SIG-M5 (cell line): ENCODE measurements around the gene TAGLN2.
A peak's percentile ranks its signal among the peaks of the same experiment; 100 is the strongest.

Experiments
- DNase-seq: peaks from one replicate; lab custom pipeline; 2025; lab: John Stamatoyannopoulos, UW

Gene TAGLN2

DNA sequence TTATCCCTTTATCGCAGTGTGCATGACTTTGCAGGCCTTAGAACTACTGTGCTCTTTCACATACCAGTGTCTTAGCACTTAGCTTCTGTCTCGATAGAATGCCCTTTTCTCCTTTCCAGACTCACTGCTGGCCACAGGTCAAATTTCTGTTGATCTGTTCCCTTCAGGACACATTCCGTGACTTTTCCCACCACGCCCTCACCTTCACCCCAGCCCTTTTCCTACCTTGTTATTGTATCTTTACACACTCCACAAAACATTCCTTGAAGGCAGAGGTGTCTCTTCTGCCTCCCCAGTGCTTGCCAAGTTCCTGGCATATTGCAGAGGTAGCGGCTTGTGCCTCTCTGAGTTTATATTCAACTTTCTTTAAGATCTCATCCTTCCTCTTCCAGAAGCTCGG lies 23.8 kb upstream of the TAGLN2 start:
- no peak for DNase-seq

- no peak for DNase-seq
Observed at GRCh38 chr1:159947942-159948341, 22.6 kb upstream of the TAGLN2 start.

DNA sequence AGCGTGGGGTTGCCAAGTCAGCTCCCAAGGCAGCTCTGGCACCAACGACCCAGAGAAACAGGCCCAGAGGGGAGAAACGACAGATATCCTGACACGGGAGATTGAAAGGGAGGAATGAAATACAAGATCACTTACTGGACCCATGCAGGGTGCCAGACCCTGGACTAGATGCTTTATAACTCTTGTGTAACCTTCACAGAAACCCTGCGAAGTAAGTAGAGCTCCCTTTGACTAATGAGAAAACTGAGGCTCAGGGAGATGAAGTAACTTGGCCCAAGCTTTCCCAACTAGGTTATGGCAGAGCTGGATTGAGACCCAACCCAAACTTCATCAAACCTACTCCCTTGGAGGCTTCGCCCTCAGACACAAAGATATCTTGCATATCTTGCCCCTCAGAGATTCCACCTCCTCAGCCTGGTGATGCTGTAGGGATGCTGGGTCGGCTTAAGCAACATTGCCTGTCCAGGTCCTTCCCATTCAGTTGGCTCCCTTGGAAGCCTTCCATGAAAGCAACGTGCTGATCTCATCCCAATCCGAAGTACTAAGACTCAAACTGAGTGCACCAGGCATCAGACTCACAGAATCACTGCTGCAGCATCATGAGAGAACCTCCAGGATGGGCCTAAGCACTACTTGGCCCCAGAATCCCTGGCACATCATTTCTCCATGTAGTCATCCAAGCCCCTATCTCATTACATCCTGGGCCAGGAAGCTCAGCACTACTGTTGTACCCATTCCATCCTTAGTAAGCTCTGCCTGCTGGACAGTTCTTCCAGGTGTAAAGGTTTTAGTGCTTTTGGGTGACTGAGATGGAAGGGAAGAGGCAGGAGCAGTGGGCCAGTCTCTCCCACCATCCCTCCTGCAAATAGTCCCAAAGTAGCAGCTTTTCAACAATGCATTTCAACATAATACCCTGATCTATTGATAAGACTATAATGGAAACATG lies 21.2 kb upstream of the TAGLN2 start:
- no peak for DNase-seq

DNA sequence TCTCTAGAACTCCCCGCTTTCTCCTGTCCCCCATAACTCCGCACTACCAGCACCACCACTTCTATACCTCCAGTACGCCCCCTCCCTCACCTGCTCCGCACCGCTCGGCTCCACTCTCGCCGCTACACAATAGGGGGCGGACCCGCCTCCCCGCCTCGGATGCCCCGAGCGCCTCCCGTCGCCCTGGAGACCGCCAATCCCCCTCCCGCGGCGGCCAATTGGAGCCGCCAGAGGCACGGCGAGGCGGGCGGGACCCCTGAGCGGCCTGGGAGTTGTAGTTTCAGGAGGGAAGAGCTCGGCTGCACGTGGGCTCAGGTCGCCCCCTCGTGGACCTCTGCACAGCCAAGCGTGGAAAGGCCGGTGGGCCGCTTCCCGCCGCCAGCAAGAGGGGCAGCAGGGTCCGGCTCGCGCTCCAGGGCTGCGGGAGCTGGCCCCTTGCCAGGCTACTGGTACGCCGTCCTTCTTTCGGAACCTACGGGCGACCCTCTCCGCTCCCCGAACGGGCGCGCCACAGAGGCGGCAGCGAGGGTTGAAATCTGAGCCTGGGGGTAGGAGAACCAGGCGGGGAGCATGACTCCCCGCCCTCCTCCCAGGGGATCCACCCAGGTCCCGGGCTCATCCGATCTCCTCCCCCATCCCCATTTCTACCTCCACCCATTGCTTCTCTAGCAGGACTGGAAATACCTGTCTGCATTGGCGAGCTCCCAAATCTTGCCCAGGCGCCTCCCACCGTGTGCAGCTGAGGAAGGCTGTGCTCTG lies 20.4 kb upstream of the TAGLN2 start, which contains the start of gene IGSF9:
Gene IGSF9, minus strand, starts transcription at position 131 of the 759 bp plus-strand sequence. CDS start 2,159 bp downstream, outside the sequence.
- DNase-seq, result no peak

DNA sequence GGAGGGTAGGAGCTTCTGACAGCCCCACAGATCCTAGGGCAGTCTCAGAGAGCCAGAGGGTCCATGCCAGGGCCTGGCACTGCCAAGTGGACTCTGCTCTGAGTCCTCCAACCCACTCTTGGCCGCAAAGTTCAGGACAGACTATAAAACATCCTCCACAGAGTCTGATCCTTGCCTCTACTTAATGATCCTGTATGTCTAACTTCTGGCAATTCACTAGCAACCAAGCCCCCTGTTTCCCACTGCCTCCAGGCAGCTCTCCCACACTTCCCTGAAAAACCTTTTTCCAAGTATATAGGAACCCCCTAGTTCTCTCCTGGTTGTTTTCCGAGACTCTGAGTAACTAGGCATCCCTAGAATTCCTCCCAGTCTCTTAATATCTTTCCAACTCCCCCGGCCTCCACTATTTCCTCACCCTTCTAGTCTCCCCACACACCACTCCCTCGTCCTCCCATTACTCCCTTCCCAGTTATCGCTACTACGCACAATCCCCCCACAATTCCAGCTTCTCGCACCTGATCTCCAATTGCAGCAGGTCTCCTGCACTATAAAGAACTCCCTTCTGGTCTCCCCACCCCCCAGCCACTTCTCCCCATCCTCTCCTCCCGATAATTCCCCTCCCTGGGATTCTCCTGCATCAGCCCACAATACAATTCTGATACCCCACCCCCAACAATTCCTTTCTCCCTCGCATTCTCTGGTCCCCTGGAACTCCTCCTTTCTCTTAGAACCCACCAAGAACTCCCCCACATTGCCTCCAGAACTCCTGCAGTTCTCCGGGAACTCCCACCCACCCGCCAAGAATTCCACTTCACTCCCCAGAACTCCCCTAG lies 19.5 kb upstream of the TAGLN2 start:
- DNase-seq, result no peak

DNA sequence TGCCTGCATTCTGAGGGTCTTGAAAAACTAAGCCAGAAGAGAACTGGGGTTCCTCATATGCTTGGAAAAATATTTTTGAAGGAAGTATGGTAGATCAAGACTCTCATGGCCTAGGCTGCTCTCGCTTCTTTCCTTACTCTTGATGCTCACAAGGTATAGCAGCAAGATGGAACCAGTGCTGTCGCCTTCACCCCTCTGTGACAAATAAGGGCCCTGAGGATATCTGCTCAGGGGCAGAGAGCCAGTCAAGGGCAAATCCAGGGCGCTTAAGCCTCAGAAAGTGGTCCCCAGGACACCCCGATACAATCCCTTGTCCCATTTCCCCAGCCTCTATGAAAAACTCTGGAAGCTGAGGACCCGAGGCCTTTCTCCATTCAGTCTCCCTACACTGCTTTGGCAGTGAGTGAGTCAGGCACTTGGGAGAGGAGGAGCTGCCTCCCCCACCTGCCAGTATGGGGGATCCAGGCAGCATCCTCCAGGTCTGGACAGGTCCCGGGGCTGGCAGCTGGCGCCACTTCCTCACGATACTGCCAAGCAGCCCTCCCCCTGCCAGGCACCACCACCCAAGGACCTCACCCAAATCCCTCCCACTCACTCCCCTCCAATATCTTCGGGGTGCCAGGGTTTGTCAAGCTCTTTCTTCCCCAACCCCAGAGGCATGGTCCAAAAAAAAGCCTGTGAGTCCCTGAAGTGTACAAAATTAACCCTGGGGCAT lies 18.8 kb upstream of the TAGLN2 start:
- no peak for DNase-seq

DNA sequence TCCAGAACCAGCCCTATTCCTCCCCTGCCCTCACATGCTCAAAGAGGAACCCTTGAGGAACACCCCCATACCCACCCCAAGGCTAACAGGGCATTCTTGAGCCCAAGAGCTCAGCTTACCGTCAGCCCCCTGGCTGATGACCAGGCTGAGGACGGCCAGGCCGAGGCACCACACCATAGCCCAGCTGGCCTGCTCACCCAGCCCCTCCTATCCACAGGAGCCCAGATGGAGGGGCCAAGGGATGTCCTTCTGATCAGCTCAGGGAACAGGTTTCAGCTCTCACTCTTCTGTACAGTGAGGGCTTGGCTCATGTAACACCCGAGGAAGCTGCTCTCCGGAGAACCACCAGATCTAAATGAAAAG lies 18.0 kb upstream of the TAGLN2 start:
- no peak for DNase-seq

- no peak for DNase-seq
Observed at GRCh38 chr1:159942632-159943277, 17.4 kb upstream of the TAGLN2 start.

DNA sequence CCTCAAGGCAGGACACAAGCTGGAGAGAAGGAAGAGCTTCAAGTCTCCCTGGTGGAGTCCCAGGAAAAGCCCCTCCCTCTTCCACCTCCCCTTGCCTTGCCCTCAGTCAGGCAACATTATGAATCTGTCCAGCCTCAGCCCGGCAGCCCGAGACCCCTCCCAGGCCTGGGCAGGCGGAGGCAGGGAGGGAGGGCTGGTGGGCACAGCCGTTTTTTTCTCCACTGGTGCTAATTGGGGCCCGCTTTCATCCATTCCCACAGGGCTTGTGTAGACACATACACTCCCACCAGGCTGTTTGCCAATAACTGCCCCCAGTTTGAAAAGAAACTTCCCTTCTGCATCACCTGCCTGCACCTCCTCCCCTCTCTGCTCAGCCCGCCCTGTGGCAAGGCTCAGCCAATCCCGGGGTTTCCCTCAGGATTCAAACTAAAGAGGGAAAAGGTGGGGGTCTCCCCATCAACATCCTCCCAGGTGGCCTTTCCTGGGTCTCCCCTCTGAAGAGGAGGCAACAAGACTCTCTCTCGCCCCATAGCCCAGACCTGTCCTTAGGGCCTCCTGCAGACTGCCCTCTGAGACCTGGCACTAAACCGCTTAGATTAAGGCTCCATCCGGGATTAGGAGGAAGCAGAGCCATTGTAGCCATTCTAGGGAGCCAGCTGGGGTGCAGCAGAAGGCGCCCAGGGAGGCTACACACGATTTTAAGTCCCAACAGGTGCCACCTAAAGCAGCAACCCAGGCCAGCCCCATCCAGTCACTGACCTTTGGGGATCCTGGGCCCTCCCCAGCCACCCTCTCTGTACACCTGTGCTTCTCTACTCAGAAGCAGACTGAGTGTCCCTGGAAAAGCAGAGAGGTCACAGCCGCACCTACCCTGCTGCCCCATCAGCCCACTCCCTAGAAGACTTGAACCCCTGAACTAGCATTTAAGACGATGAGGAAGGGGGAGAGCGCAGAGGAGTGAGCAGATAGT lies 16.6 kb upstream of the TAGLN2 start:
- DNase-seq, result no peak

- no peak for DNase-seq
Observed at GRCh38 chr1:159941141-159941540, 15.8 kb upstream of the TAGLN2 start.

GRCh38 chr1:159940006-159940620 lies 14.8 kb upstream of the TAGLN2 start:
- no peak for DNase-seq

DNA sequence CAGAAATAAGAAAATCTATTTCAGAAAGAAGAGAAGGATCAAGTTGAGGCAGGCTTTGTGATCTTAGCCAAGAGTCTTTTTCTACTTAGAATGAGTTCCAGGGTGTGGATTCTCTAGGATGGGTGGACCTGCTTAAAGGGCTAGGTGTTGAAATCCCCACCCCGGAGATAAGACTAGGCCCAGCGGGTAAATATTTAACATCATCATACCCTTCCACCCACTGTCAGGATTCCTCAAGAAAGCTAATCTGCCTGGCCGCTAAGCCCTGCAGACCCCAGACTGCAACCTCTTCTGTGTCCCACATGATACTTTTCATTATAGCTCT lies 14.3 kb upstream of the TAGLN2 start:
- no peak for DNase-seq

GRCh38 chr1:159938905-159939677 lies 13.8 kb upstream of the TAGLN2 start:
- DNase-seq, result no peak

DNA sequence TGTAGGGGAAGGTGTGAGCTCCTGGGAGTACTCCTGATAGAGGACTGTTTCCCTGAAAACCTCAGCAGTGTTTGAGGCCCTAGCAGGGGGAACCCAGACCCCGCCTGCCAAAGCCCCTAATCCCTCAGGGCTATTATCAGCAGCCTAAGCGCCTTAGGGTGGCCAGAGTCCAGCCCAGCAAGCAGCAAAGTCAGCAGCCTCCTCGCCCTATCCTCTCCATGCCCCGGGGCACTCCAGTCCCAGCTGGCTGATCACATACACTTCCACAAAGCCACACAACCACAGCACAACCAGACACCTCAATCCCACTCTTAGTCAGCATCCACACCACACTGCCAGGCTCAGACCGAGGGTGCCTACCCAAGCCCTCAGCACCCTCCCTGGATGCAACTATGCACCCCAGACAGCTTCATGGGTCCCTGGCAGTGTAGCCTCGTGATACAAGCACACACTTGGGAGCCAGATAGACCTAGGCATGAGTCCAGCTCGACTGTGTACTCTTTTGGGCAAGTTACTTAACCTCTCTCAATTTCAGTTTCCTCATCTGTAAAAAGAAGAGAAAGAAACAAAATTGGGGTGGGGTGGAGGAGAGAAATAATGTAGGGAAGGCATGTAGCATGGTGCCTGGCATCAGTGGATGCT lies 13.0 kb upstream of the TAGLN2 start:
- DNase-seq, result no peak

DNA sequence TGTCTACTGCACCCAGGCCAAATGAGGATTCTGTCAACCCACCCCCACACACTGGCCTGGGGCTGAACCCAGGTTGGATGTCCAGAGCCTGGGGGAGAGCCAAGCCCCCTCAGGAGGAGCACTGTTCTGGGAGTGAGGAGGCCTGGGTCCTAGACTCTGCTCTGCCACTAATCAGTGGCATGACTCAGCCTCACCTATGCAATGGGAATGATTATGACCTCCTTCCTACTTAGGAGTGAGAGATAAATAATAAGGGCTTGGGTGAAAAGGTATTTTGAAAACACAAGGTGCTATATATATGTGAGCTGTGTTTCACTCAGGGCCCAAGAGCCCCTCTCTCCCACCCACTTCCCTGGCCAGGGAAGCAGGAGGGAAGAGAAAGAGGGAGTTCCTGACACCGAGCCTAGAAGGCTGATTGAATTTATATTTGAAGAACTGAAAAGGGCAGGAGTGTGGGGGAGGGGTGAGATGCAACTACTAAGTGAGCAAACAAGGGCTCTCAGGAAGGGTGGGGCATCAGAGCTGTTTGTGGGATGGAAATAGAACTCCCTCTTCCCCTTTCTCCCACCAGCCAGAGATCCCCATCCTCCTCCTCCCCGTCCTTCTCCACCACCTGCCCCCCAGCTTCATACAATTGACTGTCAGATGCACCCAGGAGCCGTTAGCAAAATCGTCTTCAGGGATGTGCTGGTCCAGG lies 11.9 kb upstream of the TAGLN2 start:
- DNase-seq, result peak; percentile 54

DNA sequence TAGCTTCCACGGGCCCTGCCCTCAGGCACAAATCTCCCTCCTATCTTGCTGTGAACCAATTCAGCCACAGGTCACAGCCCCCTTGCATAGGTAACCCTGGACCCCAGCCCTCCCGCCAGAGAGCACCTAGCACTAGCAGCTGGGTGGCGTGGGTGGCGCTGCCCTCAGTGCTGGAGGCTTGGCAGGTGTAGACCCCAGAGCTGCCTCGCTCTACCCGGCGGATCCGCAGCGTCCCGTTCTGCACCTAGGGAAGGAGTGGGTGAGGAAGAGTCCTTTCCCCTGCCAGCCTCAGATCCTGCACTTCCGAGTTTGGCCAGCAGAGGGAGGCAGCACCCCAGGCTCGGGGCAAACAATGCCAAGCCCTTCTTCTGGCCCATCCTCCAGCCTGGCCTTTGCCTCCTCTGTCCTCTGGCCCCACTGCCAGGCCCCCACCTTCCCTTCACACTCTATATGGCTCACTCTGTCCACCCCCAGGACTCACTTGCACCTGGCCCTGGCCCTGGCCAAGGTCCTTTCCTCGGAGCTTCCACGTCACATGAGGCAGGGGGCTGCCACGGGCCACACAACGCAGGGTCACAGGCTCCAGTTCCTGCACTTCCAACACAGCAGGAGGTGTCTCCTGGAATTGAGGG lies 11.1 kb upstream of the TAGLN2 start:
- no peak for DNase-seq

GRCh38 chr1:159935719-159936272 lies 10.5 kb upstream of the TAGLN2 start:
- DNase-seq, result no peak
